Endodermal cell (in vitro differentiated cells): ENCODE results near the gene CAMK2B. TPM values are rescaled to one million over a fixed set of nuclear protein-coding genes. Genes with fewer than 3 reads are reported as not detected.

ENCODE experiments used
- DNase-seq: peaks from one replicate; pipeline ENCODE4 v3.0.0-alpha.2; 2017
- H3K27ac ChIP-seq: 2 replicates; pipeline ENCODE4 v1.5.1; 2013; ENCODE audit warnings: mild to moderate bottlenecking, low read depth, low read length, moderate library complexity
- H3K27me3 ChIP-seq: 2 replicates; pipeline ENCODE4 v1.6.1; 2013; ENCODE audit warnings: mild to moderate bottlenecking, low read length, moderate library complexity; ENCODE audit not compliant: insufficient read depth, control insufficient read depth, poor library complexity, severe bottlenecking
- H3K36me3 ChIP-seq: 2 replicates; pipeline ENCODE4 v1.7.0; 2013; ENCODE audit warnings: mild to moderate bottlenecking, low read length, moderate library complexity; ENCODE audit not compliant: control insufficient read depth, insufficient read depth
- H3K4me1 ChIP-seq: one replicate; pipeline ENCODE4 v1.7.0; 2013; ENCODE audit warnings: low read length; ENCODE audit not compliant: control insufficient read depth, insufficient read depth
- H3K4me3 ChIP-seq: 2 replicates; pipeline ENCODE4 v1.5.1; 2013; ENCODE audit warnings: mild to moderate bottlenecking, low read length, moderate library complexity
- H3K9ac ChIP-seq: 2 replicates; pipeline ENCODE4 v1.6.1; 2013; ENCODE audit warnings: mild to moderate bottlenecking, low read length, moderate library complexity; ENCODE audit not compliant: poor library complexity, severe bottlenecking; ENCODE audit errors: extremely low read depth
- H3K9me3 ChIP-seq: 2 replicates; pipeline ENCODE4 v1.6.1; 2013; ENCODE audit warnings: mild to moderate bottlenecking, low read length, moderate library complexity; ENCODE audit not compliant: control insufficient read depth
- H3K27ac Mint-ChIP-seq: 2 replicates; pipeline ENCODE4 v1.8.0; 2020; ENCODE audit warnings: mixed read lengths
- H3K27me3 Mint-ChIP-seq: 2 replicates; pipeline ENCODE4 v1.8.0; 2021; ENCODE audit warnings: mild to moderate bottlenecking, mixed read lengths; ENCODE audit not compliant: insufficient read depth
- H3K36me3 Mint-ChIP-seq: 2 replicates; pipeline ENCODE4 v1.8.0; 2020; ENCODE audit warnings: low read depth, mixed read lengths
- H3K4me1 Mint-ChIP-seq: 2 replicates; pipeline ENCODE4 v1.8.0; 2020; ENCODE audit warnings: mixed read lengths
- H3K4me3 Mint-ChIP-seq: 2 replicates; pipeline ENCODE4 v1.8.0; 2020; ENCODE audit warnings: mild to moderate bottlenecking, moderate library complexity, mixed read lengths
- H3K9me3 Mint-ChIP-seq: 2 replicates; pipeline ENCODE4 v1.8.0; 2020; ENCODE audit warnings: mild to moderate bottlenecking, mixed read lengths
- CTCF ChIP-seq: fragments of 200-600 bp; sonication (generic); conservative IDR thresholded peaks from 2 replicates; pipeline ENCODE4 v1.5.0; 2021; ENCODE audit warnings: antibody characterized with exemption, mild to moderate bottlenecking
- WGBS, 2 experiments: methylation state at CpG; one replicate each; pipeline versions ENCODE4 v1.1.5 to v1.1.7; 2013; ENCODE audit warnings: missing lambda C conversion rate in 2 of 2, mixed read lengths in 1 of 2; ENCODE audit not compliant: insufficient coverage in 1 of 2, insufficient read length in 1 of 2; 5-methylcytosine and 5-hydroxymethylcytosine counted together
- total RNA-seq, 2 donors: library from RNA; stranded (reverse); fragmentation: NEBNext Ultra II Directional in 1 of 2; extraction: Animal tissue kit (Norgen Biotek cat#: 25700) in 1 of 2; gene quantifications; 2 replicates in 1 of 2; 3 replicates in 1 of 2; pipeline ENCODE4 v1.2.1, GENCODE V29; 2021

The CAMK2B gene
- total RNA-seq, 2 donors from 2014 or later, result 0.26 TPM; not detected in 1

- H3K9me3 ChIP-seq, result no peaks in the 10 kb centered on the region
- H3K9ac ChIP-seq, result no peak overlapping the region
- H3K4me1 ChIP-seq, result no peaks in the 10 kb centered on the region
- DNase-seq, result no peak
- H3K9me3 Mint-ChIP-seq, result no peaks in the 10 kb centered on the region
- no peak overlapping the region for H3K4me3 Mint-ChIP-seq
- 84 to 92% methylated on average over 9 to 11 of the region's 11 CpGs for WGBS, 2 experiments
- H3K4me1 Mint-ChIP-seq, result peaks cover 9% of the 10 kb centered on the region
- H3K36me3 ChIP-seq, result no peaks in the 10 kb centered on the region
- no peaks in the 10 kb centered on the region for H3K36me3 Mint-ChIP-seq
- no peak overlapping the region for H3K27ac Mint-ChIP-seq
- H3K27ac ChIP-seq, result no peak overlapping the region
- H3K4me3 ChIP-seq, result no peak overlapping the region
- peaks cover 2% of the 10 kb centered on the region for H3K27me3 Mint-ChIP-seq
- no peak for TF ChIP-seq CTCF
- no peaks in the 10 kb centered on the region for H3K27me3 ChIP-seq
Observed at GRCh38 chr7:44222074-44222473, 103.3 kb downstream of the CAMK2B start.

GRCh38 chr7:44221231-44221791, 104.1 kb downstream of the CAMK2B start:
- H3K9ac ChIP-seq, result no peak overlapping the region
- no peak for TF ChIP-seq CTCF
- H3K27ac ChIP-seq, result no peak overlapping the region
- Mint-ChIP-seq H3K4me3 (no peak overlapping the region), H3K9me3 (no peaks in the 10 kb centered on the region), H3K4me1 (peaks cover 9% of the 10 kb centered on the region), H3K36me3 (no peaks in the 10 kb centered on the region), H3K27me3 (peaks cover 2% of the 10 kb centered on the region), H3K27ac (no peak overlapping the region)
- H3K4me1 ChIP-seq, result no peaks in the 10 kb centered on the region
- H3K9me3 ChIP-seq, result no peaks in the 10 kb centered on the region
- 78 to 85% methylated on average over 9 to 30 of the region's 30 CpGs for WGBS, 2 experiments
- H3K4me3 ChIP-seq, result no peak overlapping the region
- no peaks in the 10 kb centered on the region for H3K27me3 ChIP-seq
- no peak for DNase-seq
- H3K36me3 ChIP-seq, result no peaks in the 10 kb centered on the region

- no peaks in the 10 kb centered on the region for H3K4me1 ChIP-seq
- no peak for DNase-seq
Observed at GRCh38 chr7:44220358-44221112, 104.9 kb downstream of the CAMK2B start.

More at GRCh38 chr7:44220358-44221112, 104.9 kb downstream of the CAMK2B start:
- Mint-ChIP-seq H3K36me3 (no peaks in the 10 kb centered on the region), H3K4me1 (peaks cover 9% of the 10 kb centered on the region), H3K4me3 (no peak overlapping the region), H3K27me3 (peaks cover 2% of the 10 kb centered on the region), H3K27ac (no peak overlapping the region), H3K9me3 (no peaks in the 10 kb centered on the region)
- Histone ChIP-seq H3K36me3 (peaks cover 2% of the 10 kb centered on the region), H3K4me3 (no peak overlapping the region), H3K27ac (no peak overlapping the region), H3K9ac (no peak overlapping the region), H3K9me3 (no peaks in the 10 kb centered on the region), H3K27me3 (no peaks in the 10 kb centered on the region)
- no peak for TF ChIP-seq CTCF
- WGBS, 2 experiments, result 94 to 97% methylated on average over 10 to 24 of the region's 24 CpGs
